Effector memory CD4-positive, alpha-beta T cell (primary cell): ENCODE results near the gene AGAP1.

ENCODE experiments used
- DNase-seq, 3 donors: peaks; one replicate each; pipeline ENCODE4 v3.0.0-alpha.2; 2020
- H3K27ac ChIP-seq: 2 replicates; pipeline ENCODE4 v1.7.0; 2013; ENCODE audit warnings: mild to moderate bottlenecking, low read length, moderate library complexity; ENCODE audit not compliant: insufficient read depth, poor library complexity, severe bottlenecking
- H3K27me3 ChIP-seq: replicated peaks from 2 replicates; pipeline ENCODE4 v1.7.0; 2013; ENCODE audit warnings: mild to moderate bottlenecking, low read length; ENCODE audit not compliant: insufficient read depth, control insufficient read depth, poor library complexity, severe bottlenecking
- H3K36me3 ChIP-seq: 2 replicates; pipeline ENCODE4 v1.7.0; 2013; ENCODE audit warnings: mild to moderate bottlenecking, low read length, moderate library complexity; ENCODE audit not compliant: control insufficient read depth, insufficient read depth
- H3K4me1 ChIP-seq: 2 replicates; pipeline ENCODE4 v1.7.0; 2013; ENCODE audit warnings: low read length, mild to moderate bottlenecking; ENCODE audit not compliant: control insufficient read depth, insufficient read depth, poor library complexity, severe bottlenecking
- H3K4me3 ChIP-seq: 2 replicates; pipeline ENCODE4 v1.7.0; 2013; ENCODE audit warnings: low read length, low read depth, mild to moderate bottlenecking; ENCODE audit not compliant: insufficient read depth, poor library complexity, severe bottlenecking
- H3K9me3 ChIP-seq: 2 replicates; pipeline ENCODE4 v1.7.0; 2013; ENCODE audit warnings: mild to moderate bottlenecking, low read length, moderate library complexity; ENCODE audit not compliant: control insufficient read depth

Gene AGAP1

GRCh38 chr2:236119003-236119402 lies 625.2 kb downstream of the AGAP1 start:
- Histone ChIP-seq H3K27ac (no peak overlapping the region), H3K27me3 (no peaks in the 10 kb centered on the region), H3K9me3 (no peaks in the 10 kb centered on the region), H3K4me1 (no peaks in the 10 kb centered on the region), H3K36me3 (no peaks in the 10 kb centered on the region), H3K4me3 (no peak overlapping the region)
- no peak for DNase-seq

DNA sequence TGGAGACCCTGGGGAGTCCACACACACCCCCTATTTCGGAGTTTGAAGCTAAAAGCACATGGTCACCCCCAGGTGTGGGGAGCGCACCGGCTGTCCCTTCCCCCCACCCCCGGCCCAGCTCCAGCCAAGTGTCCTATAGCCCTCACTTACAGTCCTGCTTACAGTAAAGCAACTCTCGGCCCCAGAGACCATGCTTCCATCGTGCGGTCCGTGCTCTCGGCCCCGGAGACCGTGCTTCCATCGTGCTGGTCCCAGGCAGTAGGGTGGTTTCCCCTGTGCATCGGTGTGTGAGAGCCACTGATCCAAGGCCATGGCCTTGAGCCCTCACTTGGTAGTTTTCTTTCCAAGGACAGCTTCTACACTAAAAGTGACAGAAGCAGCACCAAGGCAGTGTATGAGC lies 625.6 kb downstream of the AGAP1 start:
- Histone ChIP-seq H3K27me3 (no peaks in the 10 kb centered on the region), H3K4me3 (no peak overlapping the region), H3K4me1 (no peaks in the 10 kb centered on the region), H3K9me3 (no peaks in the 10 kb centered on the region), H3K27ac (no peak overlapping the region), H3K36me3 (no peaks in the 10 kb centered on the region)
- no peak for DNase-seq

- H3K36me3 ChIP-seq = no peaks in the 10 kb centered on the region
- no peak overlapping the region for H3K4me3 ChIP-seq
- DNase-seq = no peak
- no peaks in the 10 kb centered on the region for H3K4me1 ChIP-seq
- no peaks in the 10 kb centered on the region for H3K9me3 ChIP-seq
- no peaks in the 10 kb centered on the region for H3K27me3 ChIP-seq
- no peak overlapping the region for H3K27ac ChIP-seq
Observed at GRCh38 chr2:236120141-236120601, 626.3 kb downstream of the AGAP1 start.

GRCh38 chr2:236120829-236121228 lies 627.0 kb downstream of the AGAP1 start:
- H3K27ac ChIP-seq = no peak overlapping the region
- H3K36me3 ChIP-seq = no peaks in the 10 kb centered on the region
- H3K4me3 ChIP-seq = no peak overlapping the region
- no peaks in the 10 kb centered on the region for H3K9me3 ChIP-seq
- no peaks in the 10 kb centered on the region for H3K27me3 ChIP-seq
- no peaks in the 10 kb centered on the region for H3K4me1 ChIP-seq
- no peak for DNase-seq

- H3K27ac ChIP-seq = no peak overlapping the region
- DNase-seq = no peak
- no peaks in the 10 kb centered on the region for H3K4me1 ChIP-seq
- no peaks in the 10 kb centered on the region for H3K9me3 ChIP-seq
- H3K27me3 ChIP-seq = no peaks in the 10 kb centered on the region
- no peak overlapping the region for H3K4me3 ChIP-seq
- no peaks in the 10 kb centered on the region for H3K36me3 ChIP-seq
Observed at GRCh38 chr2:236121546-236121945, 627.7 kb downstream of the AGAP1 start.

- Histone ChIP-seq H3K27me3 (no peaks in the 10 kb centered on the region), H3K4me1 (no peaks in the 10 kb centered on the region), H3K27ac (no peak overlapping the region), H3K9me3 (no peaks in the 10 kb centered on the region), H3K36me3 (no peaks in the 10 kb centered on the region), H3K4me3 (no peak overlapping the region)
- DNase-seq = no peak
Observed at GRCh38 chr2:236122236-236122635, 628.4 kb downstream of the AGAP1 start.

DNA sequence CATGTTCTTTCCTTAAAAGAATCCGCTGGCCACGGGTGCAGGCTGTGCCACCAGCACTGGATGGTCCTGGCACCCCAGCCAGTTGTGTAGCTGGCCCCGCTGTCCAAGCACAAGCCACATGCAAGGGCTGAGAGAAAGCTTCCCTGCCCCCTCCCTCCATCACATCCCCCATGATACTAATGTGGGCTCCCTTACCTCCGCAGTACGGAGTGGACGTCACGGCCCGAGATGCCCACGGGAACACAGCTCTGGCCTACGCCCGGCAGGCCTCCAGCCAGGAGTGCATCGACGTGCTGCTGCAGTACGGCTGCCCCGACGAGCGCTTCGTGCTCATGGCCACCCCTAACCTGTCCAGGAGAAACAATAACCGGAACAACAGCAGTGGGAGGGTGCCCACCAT lies 629.9 kb downstream of the AGAP1 start:
- Histone ChIP-seq H3K4me3 (no peak overlapping the region), H3K27me3 (no peaks in the 10 kb centered on the region), H3K36me3 (no peaks in the 10 kb centered on the region), H3K4me1 (no peaks in the 10 kb centered on the region), H3K9me3 (no peaks in the 10 kb centered on the region), H3K27ac (no peak overlapping the region)
- no peak for DNase-seq

DNA sequence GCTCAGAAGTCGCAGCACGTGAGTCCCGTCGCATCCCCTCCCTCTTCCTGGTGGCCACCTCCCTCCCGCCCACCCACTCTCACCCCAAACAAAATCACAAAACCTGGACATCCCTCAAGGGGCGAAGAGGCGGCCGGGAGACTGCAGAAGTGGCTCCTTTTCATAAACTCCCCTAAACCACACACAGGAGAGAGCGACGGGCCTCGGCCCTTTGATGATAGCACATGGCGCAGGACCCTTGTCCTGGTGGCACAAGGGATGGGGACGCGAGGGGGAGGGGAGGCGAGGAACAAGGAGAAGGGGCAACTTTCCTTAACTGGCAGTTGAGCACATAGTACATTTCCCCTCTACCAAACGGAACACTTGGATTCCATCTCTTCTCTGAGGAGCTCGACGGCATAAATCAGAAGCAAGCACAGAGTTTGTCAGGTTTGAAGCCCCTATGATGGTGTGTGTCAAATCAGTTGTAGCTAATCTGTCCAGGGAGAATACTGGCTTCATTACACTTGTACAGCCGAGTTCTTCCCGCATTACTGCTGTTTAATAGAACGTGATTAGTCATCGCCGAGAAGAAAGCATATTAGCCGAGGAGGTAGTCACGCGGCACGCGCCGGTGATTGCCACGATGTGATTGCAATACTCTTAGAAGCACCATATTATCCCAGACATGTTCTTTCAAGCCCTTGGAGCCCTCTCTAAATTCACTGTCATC lies 630.5 kb downstream of the AGAP1 start:
- DNase-seq = no peak
- Histone ChIP-seq H3K9me3 (no peaks in the 10 kb centered on the region), H3K27ac (no peak overlapping the region), H3K36me3 (no peaks in the 10 kb centered on the region), H3K4me3 (no peak overlapping the region), H3K27me3 (no peaks in the 10 kb centered on the region), H3K4me1 (no peaks in the 10 kb centered on the region)

- H3K4me3 ChIP-seq = no peak overlapping the region
- H3K36me3 ChIP-seq = no peaks in the 10 kb centered on the region
- DNase-seq = no peak
- H3K27me3 ChIP-seq = no peaks in the 10 kb centered on the region
- H3K27ac ChIP-seq = no peak overlapping the region
- H3K9me3 ChIP-seq = no peaks in the 10 kb centered on the region
- H3K4me1 ChIP-seq = no peaks in the 10 kb centered on the region
Observed at GRCh38 chr2:236125541-236125940, 631.7 kb downstream of the AGAP1 start.

- Histone ChIP-seq H3K27me3 (no peaks in the 10 kb centered on the region), H3K4me1 (no peaks in the 10 kb centered on the region), H3K36me3 (no peaks in the 10 kb centered on the region), H3K4me3 (no peak overlapping the region), H3K27ac (no peak overlapping the region), H3K9me3 (no peaks in the 10 kb centered on the region)
- DNase-seq = no peak
Observed at GRCh38 chr2:236127010-236127409, 633.2 kb downstream of the AGAP1 start.
